Measurements from ENCODE around the gene CPSF3. TPM values are rescaled to one million over a fixed set of nuclear protein-coding genes. Genes with fewer than 3 reads are reported as not detected.

The CPSF3 gene
- total and polyA plus RNA-seq, 2 of the 13 experiments (the other 11 are each of a cell fraction or from before 2014, with no cell fraction given): 19.8 to 93.0 TPM

DNA sequence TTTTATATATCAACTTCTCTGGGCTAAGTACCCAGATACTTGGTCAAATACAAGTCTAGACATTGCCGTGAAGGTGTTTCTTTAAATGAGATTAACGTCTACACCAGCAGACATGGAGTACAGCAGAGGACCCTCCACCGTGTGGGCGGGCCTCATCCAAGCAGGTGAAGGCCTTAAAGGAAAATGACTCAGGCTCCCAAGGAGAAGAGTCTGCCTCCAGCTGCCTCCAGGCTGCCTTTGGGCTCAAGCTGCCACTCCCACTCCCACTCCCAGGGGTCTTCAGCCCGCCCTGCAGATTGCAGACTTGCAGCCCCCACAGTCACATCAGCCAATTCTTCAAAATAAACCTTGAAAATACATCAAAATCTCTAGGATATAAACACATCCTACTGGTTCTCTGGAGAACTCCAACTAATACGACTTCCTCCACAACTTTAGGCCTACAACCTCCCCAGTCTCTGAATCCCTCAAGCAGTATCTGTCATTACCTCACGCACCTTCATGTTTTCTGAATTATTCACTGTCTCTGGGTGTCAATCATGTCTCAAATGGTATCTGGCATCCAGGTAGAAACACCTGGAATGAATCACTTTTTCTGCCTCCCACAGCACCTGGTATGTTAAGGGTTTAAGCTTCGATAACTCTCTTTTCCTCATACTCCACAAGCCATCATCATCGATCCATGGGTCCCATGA, 7.0 kb upstream of the CPSF3 start (continued):
- TF ChIP-seq, protein P1, sequence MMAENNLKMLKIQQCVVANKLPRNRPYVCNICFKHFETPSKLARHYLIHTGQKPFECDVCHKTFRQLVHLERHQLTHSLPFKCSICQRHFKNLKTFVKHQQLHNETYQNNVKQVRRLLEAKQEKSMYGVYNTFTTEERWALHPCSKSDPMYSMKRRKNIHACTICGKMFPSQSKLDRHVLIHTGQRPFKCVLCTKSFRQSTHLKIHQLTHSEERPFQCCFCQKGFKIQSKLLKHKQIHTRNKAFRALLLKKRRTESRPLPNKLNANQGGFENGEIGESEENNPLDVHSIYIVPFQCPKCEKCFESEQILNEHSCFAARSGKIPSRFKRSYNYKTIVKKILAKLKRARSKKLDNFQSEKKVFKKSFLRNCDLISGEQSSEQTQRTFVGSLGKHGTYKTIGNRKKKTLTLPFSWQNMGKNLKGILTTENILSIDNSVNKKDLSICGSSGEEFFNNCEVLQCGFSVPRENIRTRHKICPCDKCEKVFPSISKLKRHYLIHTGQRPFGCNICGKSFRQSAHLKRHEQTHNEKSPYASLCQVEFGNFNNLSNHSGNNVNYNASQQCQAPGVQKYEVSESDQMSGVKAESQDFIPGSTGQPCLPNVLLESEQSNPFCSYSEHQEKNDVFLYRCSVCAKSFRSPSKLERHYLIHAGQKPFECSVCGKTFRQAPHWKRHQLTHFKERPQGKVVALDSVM (CRISPR knock-in tag; IDR thresholded peaks at IDR 0.05): no peak
- TF ChIP-seq ZNF431 (CRISPR knock-in tag; IDR thresholded peaks at IDR 0.05; ENCODE audit: borderline replicate concordance, low read depth): no peak
- no peak for TF ChIP-seq TP53 (CRISPR knock-in tag; conservative IDR thresholded peaks at IDR 0.05)
- TF ChIP-seq, protein P2, sequence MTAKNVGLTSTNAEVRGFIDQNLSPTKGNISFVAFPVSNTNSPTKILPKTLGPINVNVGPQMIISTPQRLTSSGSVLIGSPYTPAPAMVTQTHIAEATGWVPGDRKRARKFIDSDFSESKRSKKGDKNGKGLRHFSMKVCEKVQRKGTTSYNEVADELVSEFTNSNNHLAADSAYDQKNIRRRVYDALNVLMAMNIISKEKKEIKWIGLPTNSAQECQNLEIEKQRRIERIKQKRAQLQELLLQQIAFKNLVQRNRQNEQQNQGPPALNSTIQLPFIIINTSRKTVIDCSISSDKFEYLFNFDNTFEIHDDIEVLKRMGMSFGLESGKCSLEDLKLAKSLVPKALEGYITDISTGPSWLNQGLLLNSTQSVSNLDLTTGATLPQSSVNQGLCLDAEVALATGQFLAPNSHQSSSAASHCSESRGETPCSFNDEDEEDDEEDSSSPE (CRISPR knock-in tag; IDR thresholded peaks at IDR 0.05): no peak
- TF ChIP-seq TCF7L2 (IDR thresholded peaks at IDR 0.05; ENCODE audit: low read depth, low read length): no peak

DNA sequence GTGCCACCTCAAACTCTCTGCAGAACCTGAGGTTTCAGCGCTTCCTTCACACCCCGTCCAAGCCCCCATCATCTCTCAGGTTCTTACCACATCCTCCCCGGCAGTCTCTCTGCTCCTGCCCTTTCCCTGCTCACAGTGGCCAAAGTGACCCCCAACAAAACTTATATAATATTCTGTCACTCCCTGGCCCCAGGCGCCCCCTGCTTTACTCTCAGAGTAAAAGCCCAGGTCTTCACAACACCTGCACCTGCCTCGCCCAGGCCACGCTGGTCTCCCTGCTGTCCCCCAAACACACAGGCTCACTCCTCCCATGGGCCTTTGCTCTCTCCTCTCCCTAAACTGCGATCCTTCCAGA, 6.5 kb upstream of the CPSF3 start:
- H3K4me1 ChIP-seq (ENCODE audit: insufficient read depth, low read length): peaks cover 36% of the 10 kb centered on the region
- peaks cover 2 to 25% of the 10 kb centered on the region in 2 experiments; a peak in 4 of 5 replicates for H3K36me3 ChIP-seq (replicated peaks in 1 of 2; ENCODE audit: control insufficient read depth in 1 of 2, insufficient read depth in 2 of 2, low read length in 2 of 2)
- no peaks in the 10 kb centered on the region for H4K20me1 ChIP-seq (ENCODE audit: insufficient read depth, low read length)
- ChIA-PET CTCF (ENCODE audit: low intra/inter-chr PET ratio, low total read pairs) (no interaction called here), POLR2A (no interaction called here)
- WGBS (ENCODE audit: low lambda C conversion rate): 96% methylated on average over 7 of the region's 7 CpGs
- H3K79me2 ChIP-seq (ENCODE audit: insufficient read depth, low read length): peaks cover 36% of the 10 kb centered on the region
- H2AFZ ChIP-seq (ENCODE audit: low read length): no peak overlapping the region
- DNase-seq (ENCODE audit: low spot score) (no peak), FAIRE-seq (no peak), ATAC-seq (no peak)
- no peak overlapping the region for H3K27ac ChIP-seq (ENCODE audit: extremely low read length, insufficient read depth, low read length)
- H3K9me3 ChIP-seq (ENCODE audit: low read length): no peaks in the 10 kb centered on the region
- no peaks in the 10 kb centered on the region for H3K27me3 ChIP-seq (ENCODE audit: control insufficient read depth in 1 of 2, insufficient read depth in 2 of 2, low read length in 2 of 2)
- H3K4me2 ChIP-seq (ENCODE audit: low read depth, low read length): no peak overlapping the region
- in situ Hi-C loops (cut with HindIII; ENCODE audit: extremely low pct_ligation_motif_present, low pct_unique_long_range_greater_than_20kb): no loop called here
- BruUV-seq (replicated peaks): no TSS peak
- no peak overlapping the region for H3K9ac ChIP-seq (ENCODE audit: insufficient read depth, low read depth, low read length)
- no peak overlapping the region for H3K4me3 ChIP-seq (replicated peaks in 1 of 3; ENCODE audit: insufficient read depth in 1 of 3, low read depth in 2 of 3, low read length in 3 of 3)
- intact Hi-C loops (cut with micrococcal nuclease; ENCODE audit: unreplicated experiment): no loop called here
- peak; percentile 38 for TF ChIP-seq STAG1 (CRISPR knock-in tag; IDR thresholded peaks at IDR 0.05)
- TF ChIP-seq, protein P3, sequence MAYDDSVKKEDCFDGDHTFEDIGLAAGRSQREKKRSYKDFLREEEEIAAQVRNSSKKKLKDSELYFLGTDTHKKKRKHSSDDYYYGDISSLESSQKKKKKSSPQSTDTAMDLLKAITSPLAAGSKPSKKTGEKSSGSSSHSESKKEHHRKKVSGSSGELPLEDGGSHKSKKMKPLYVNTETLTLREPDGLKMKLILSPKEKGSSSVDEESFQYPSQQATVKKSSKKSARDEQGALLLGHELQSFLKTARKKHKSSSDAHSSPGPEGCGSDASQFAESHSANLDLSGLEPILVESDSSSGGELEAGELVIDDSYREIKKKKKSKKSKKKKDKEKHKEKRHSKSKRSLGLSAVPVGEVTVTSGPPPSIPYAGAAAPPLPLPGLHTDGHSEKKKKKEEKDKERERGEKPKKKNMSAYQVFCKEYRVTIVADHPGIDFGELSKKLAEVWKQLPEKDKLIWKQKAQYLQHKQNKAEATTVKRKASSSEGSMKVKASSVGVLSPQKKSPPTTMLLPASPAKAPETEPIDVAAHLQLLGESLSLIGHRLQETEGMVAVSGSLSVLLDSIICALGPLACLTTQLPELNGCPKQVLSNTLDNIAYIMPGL (CRISPR knock-in tag; IDR thresholded peaks at IDR 0.05; ENCODE audit: borderline replicate concordance in 1 of 2, low read depth in 1 of 2): no peak
- TF ChIP-seq ZNF788 (CRISPR knock-in tag; IDR thresholded peaks at IDR 0.05; ENCODE audit: borderline replicate concordance): no peak
- TF ChIP-seq ZNF660 (CRISPR knock-in tag; IDR thresholded peaks at IDR 0.05; ENCODE audit: borderline replicate concordance, low read depth): no peak
- TF ChIP-seq, protein P4, sequence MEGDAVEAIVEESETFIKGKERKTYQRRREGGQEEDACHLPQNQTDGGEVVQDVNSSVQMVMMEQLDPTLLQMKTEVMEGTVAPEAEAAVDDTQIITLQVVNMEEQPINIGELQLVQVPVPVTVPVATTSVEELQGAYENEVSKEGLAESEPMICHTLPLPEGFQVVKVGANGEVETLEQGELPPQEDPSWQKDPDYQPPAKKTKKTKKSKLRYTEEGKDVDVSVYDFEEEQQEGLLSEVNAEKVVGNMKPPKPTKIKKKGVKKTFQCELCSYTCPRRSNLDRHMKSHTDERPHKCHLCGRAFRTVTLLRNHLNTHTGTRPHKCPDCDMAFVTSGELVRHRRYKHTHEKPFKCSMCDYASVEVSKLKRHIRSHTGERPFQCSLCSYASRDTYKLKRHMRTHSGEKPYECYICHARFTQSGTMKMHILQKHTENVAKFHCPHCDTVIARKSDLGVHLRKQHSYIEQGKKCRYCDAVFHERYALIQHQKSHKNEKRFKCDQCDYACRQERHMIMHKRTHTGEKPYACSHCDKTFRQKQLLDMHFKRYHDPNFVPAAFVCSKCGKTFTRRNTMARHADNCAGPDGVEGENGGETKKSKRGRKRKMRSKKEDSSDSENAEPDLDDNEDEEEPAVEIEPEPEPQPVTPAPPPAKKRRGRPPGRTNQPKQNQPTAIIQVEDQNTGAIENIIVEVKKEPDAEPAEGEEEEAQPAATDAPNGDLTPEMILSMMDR (CRISPR knock-in tag; IDR thresholded peaks at IDR 0.05): peak; percentile 34; the same call in 1 of the 2 replicates
